SH-SY5Y (cell line): ENCODE measurements around the gene ELP1.

Source experiments
- GATA2 ChIP-seq: IDR thresholded peaks from 2 replicates; pipeline ENCODE4 v1.6.1; 2011; ENCODE audit warnings: mild to moderate bottlenecking, low read depth, low read length
- GATA3 ChIP-seq: IDR thresholded peaks from 2 replicates; pipeline ENCODE4 v1.6.1; 2011; ENCODE audit warnings: low read depth, mild to moderate bottlenecking, low read length, moderate library complexity

The ELP1 gene, protein sequence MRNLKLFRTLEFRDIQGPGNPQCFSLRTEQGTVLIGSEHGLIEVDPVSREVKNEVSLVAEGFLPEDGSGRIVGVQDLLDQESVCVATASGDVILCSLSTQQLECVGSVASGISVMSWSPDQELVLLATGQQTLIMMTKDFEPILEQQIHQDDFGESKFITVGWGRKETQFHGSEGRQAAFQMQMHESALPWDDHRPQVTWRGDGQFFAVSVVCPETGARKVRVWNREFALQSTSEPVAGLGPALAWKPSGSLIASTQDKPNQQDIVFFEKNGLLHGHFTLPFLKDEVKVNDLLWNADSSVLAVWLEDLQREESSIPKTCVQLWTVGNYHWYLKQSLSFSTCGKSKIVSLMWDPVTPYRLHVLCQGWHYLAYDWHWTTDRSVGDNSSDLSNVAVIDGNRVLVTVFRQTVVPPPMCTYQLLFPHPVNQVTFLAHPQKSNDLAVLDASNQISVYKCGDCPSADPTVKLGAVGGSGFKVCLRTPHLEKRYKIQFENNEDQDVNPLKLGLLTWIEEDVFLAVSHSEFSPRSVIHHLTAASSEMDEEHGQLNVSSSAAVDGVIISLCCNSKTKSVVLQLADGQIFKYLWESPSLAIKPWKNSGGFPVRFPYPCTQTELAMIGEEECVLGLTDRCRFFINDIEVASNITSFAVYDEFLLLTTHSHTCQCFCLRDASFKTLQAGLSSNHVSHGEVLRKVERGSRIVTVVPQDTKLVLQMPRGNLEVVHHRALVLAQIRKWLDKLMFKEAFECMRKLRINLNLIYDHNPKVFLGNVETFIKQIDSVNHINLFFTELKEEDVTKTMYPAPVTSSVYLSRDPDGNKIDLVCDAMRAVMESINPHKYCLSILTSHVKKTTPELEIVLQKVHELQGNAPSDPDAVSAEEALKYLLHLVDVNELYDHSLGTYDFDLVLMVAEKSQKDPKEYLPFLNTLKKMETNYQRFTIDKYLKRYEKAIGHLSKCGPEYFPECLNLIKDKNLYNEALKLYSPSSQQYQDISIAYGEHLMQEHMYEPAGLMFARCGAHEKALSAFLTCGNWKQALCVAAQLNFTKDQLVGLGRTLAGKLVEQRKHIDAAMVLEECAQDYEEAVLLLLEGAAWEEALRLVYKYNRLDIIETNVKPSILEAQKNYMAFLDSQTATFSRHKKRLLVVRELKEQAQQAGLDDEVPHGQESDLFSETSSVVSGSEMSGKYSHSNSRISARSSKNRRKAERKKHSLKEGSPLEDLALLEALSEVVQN (N-terminal part only)

DNA sequence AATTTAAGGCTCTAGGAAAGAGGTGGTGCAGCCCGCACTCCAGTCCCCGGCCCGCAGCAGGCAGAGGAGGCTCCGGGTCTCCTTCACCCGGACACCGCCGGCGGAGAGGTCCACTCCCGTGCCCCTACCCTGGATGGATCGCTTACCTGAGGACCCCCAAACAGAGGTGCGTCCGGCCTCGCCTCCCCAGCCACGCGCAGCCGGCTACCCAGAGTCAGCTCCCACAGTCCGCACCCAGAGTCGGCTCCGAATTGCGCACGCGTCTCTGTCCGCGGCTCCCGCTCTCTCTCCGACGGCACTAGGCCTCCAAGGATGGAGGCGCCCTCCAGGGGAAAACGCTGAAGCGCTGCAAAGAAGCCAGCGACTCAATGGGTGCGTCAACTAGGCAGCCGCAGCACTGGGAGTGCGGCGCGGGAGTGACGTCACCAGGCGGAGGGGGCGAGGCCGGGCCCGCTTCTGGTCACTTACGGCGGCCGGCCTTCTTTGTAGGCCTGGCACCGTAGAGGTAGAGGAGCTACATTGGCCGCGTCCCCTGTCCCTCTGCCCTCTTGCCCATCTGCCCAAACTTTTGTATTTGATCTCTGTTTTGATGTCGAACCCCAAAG, at the start of gene ELP1:
Gene ELP1, minus strand, starts transcription at position 407 of the 605 bp plus-strand sequence. CDS start 2,978 bp downstream, outside the sequence.
- TF ChIP-seq GATA3 (no peak), GATA2 (no peak)

DNA sequence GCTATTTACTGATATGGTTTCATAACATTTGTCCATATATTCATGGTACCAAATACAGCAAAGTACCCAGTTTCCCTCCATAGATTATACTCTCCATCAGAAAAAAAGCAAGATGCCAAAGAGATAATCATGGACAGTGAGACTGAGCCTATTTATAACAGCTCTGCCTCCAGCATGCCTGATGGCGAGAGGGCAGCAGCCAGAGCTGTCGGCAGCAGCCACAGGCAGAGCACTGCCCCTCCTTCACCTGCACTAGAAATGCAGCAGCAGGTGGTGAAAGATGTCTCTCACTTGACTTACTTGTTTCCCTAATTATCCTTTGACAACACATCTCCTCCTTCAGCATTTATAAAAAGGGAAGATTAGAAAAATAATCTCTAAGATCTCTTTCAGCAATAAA, 47.0 kb upstream of the ELP1 start:
- TF ChIP-seq GATA2 = no peak
- TF ChIP-seq GATA3 = no peak

DNA sequence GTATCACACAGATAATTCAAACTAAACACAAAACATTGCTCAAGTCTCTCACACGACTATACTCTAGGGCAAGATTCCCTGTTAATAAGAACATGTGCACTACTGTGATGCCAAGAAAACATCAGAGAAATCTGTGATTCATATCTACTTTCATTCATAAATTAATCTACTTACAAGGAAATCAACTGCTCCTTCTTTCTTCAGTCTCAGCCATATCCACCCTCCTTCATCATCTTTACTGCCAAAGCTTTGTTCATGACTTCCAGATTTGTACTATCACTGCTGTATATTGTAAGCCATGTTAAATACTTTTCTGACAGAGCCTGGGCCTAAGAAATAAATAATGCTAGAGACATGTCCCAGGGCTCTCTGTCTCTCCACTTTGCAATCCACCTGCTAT, 44.3 kb upstream of the ELP1 start:
- TF ChIP-seq GATA2 = no peak
- TF ChIP-seq GATA3 = no peak

DNA sequence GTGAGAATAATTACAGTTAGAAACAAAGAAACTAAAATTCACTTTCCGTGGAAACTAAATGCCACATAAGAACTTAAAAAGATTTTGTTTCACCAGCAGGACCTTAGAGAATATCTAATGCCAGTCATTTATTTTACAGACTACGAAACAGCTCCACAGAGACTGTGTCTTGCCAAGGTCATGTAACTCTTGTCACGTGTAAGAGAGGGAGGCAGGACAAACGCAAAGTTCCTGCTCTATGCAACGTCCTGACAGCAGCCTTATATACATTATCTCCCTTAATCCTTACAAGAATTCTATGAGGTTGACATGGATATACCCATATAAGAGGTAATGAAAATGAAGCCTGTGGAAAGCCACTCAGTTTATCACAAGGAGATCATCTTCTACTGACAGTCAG, 40.0 kb upstream of the ELP1 start:
- no peak for TF ChIP-seq GATA3

DNA sequence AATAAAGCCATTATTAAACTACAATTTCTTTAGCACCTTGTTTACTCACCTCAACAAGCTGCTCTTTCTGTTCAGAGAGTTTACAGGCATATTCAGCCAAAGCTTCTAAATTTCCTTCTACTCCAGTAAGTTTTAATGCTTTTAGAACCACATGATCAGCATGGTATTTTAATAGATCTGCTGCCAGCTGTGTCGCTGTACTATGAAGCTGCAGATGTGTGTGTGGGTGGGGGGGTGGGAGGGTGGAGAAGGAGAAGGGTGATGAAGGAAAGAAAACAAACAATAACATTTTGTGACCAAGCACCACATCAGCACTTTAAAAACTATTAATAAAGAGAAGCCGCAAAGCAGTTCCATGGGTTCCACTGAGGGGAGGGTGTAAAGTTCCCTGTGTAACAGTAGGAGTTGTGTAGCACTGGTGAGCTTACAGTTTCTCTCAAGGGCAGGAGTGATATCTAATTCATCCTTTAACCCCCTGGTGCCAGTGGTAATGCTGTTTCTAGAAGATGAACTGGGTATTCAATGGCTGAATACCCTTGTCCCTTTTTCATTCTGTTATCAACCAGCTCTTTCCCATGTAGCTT, 38.8 kb upstream of the ELP1 start:
- TF ChIP-seq GATA3 (no peak), GATA2 (no peak)

DNA sequence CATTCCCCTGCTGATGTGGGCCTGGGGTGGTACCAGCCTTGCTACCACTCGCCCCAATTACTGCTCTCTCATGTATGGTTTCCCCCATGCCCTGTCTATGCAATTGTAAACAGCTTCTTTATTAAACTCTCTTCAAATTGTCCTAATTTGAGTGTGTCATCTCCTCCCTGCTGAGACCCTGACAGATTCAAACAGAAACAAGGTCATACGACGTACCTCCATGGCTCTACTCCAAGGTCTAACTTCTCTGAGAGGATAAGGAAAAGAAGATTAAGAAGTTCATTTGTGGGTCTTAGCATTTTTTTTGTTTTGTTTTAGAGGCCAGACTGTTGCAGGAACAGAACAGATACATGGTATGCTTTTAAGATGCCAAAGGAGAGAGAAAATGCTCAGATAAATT, 38.3 kb upstream of the ELP1 start:
- no peak for TF ChIP-seq GATA2
- no peak for TF ChIP-seq GATA3

DNA sequence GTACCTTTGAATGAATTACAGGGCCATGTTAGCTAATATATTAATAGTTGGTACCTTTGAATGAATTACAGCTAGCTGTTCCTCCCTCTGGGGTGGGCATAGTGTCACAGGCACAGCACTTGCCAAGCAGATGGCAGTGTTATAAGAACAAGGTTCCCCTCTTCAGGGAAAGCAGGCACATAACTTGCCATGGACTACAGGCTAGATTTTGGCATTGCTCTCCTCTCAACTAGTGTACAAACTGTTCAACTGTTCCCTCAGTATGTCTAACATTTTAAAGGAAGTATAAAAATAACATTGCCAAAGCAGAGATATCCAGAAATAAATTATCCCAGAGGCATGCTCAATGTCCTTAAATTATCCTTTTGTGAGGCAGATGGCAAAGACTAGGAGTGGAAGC, 34.0 kb upstream of the ELP1 start:
- no peak for TF ChIP-seq GATA2

DNA sequence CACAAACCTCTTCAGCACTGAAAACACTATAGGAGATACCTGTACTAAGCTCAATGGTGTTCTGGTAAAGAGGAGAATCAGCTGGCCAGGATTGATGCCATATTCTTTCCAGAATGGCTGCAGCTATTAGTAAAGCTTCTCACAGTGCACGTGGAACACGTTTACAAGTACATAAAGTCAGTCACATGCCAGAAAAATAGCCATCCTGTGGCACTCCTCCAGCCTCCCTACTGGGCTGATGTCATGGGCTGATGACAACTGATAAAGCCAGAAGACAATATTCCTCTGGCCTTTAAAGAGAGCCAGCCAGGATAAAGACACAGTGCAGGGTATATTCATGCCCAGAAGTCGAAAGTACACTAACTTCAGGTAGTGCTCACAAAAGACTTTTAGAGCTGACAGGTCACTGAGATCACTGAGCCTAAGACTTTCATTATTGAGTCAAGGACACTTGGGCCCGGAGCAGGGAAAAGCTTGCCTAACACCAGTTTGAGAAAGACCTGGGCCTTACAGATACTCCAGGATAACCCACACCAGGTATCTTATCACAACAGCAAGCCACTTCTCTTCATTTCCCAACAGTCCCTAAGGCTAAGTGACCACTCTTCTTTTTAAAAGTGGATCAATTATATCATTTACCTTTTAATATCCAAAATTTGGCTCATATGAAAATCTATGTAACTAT, 29.7 kb upstream of the ELP1 start:
- TF ChIP-seq GATA3 (no peak), GATA2 (no peak)

DNA sequence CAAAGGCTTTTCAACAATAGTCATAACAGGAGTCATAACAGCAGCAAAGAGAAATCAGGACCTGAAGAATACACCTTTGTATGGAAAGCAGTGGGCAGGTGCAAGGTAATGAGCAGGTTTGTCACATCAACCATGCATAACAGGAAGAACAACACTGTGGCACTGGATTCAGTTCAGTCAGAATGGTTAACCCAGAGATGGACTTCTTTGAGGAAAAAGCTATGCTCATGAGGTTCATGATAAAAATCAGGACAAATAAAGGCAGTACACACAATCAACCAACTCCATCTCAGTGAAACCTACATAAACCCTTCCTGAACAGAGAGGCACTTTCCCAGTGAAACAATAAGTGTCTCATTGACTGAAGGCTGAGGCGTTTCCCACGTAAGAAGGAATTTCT, 27.2 kb upstream of the ELP1 start:
- TF ChIP-seq GATA2 = no peak
- TF ChIP-seq GATA3 = no peak

DNA sequence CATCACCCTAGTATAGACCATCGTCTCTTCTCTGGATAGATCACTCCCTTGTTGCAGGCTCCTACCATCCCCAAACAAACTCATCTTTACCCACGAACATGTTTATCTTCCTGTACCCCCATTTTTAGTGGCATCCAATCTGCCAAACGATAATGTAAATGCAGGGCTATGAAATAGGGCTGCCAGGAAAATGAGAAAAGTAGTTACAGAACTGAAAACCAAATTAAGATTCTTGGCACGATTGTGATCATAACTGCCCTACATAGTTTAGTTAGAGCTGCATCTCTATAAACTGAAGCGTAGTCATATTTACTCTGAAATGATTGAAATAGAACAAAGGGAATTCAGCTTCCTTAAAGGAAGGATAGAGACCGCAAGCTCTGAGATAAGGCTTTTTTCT, 26.4 kb upstream of the ELP1 start:
- TF ChIP-seq GATA2 (no peak), GATA3 (no peak)

DNA sequence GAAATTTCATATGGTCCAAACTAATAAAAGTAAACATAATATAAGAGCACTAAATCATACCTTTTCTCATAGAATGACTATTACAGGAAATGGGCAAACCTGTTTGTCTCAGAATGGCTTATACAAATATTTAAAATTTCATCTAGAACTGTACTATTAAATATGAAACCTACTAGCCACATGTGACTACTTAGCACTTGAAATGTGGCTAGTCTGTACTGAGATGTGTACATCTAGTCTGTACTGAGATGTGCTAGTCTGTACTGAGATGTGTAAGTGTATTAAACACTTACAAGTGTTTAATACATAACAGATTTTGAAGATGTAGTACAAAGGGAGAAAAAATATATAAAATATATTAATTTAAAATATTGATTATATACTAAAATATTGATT, 22.7 kb upstream of the ELP1 start:
- no peak for TF ChIP-seq GATA3
- no peak for TF ChIP-seq GATA2

DNA sequence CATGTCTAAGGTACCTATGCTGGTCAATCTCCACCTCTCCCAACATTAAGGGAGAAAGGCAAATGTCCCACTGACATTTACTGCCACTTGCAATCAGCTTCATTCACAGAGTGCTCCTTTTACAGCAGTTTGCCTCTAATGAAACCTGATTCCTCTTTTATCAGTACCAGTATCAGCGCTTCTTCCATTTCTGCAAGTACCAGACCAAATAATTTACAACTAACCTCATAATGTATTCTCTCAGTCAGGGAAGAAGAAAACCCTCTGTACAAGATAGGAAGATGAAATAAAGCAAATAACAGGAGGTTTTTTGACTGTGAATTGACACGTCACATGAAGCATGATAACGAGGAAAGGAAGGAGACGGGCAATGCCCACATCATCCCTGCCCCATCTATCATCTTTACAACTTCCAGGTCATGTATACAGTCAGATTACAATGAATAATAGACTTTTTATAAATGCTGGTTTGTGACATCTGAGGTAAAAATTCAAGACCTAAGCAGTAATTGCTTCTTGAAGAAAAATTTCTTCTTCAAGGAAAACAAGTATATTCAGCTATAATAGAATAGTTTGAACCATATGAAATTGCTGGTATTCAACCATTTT, 22.2 kb upstream of the ELP1 start:
- peak; percentile 85 for TF ChIP-seq GATA3
- TF ChIP-seq GATA2 = peak; percentile 80
